HepG2 (cell line): Measurements from ENCODE around the gene TSPAN31. TPM values are rescaled to one million over a fixed set of nuclear protein-coding genes. Genes with fewer than 3 reads are reported as not detected.

Experiments used
- BCLAF1 ChIP-seq: fragments of 450-650 bp; IDR thresholded peaks from 2 replicates; pipeline ENCODE4 v1.6.1; 2017; ENCODE audit warnings: mild to moderate bottlenecking
- DNMT1 ChIP-seq: sonication (generic); formaldehyde crosslinking; IDR thresholded peaks from 2 replicates; pipeline ENCODE4 v1.5.1; 2020; ENCODE audit warnings: mild to moderate bottlenecking, missing genetic modification reagents
- FOXK1 ChIP-seq: sonication (generic); formaldehyde crosslinking; IDR thresholded peaks from 2 replicates; pipeline ENCODE4 v1.4.0; 2020; ENCODE audit warnings: low read depth, missing genetic modification reagents, borderline replicate concordance
- GTF2F1 ChIP-seq: fragments of 150-350 bp; IDR thresholded peaks from 2 replicates; pipeline ENCODE4 v1.6.1; 2014; ENCODE audit warnings: low read length
- HDAC6 ChIP-seq: fragments of 200-600 bp; sonication (generic); IDR thresholded peaks from 2 replicates; pipeline ENCODE4 v1.7.0; 2017; ENCODE audit warnings: mild to moderate bottlenecking, antibody characterized with exemption, low read length, low read depth
- KDM5A ChIP-seq: fragments of 200-600 bp; sonication (generic); IDR thresholded peaks from 2 replicates; pipeline ENCODE4 v1.7.0; 2018; ENCODE audit warnings: antibody characterized with exemption, mild to moderate bottlenecking, low read length, borderline replicate concordance
- KLF11 ChIP-seq: IDR thresholded peaks from 2 replicates; pipeline ENCODE4 v1.6.1; 2016; ENCODE audit warnings: missing compliant biosample characterization
- MLLT10 ChIP-seq: sonication (generic); formaldehyde crosslinking; IDR thresholded peaks from 2 replicates; pipeline ENCODE4 v1.4.0; 2020; ENCODE audit warnings: missing genetic modification reagents
- NR0B2 ChIP-seq: sonication (generic); formaldehyde crosslinking; IDR thresholded peaks from 2 replicates; pipeline ENCODE4 v1.4.0; 2020; ENCODE audit warnings: mild to moderate bottlenecking, missing genetic modification reagents
- ONECUT2 ChIP-seq: sonication (generic); formaldehyde crosslinking; IDR thresholded peaks from 2 replicates; pipeline ENCODE4 v1.4.0; 2020; ENCODE audit warnings: missing genetic modification reagents
- PHF20 ChIP-seq: sonication (generic); formaldehyde crosslinking; IDR thresholded peaks from 2 replicates; pipeline ENCODE4 v1.5.0; 2020; ENCODE audit warnings: mild to moderate bottlenecking, missing genetic modification reagents
- RAD21 ChIP-seq: fragments of 450-650 bp; formaldehyde crosslinking; IDR thresholded peaks from 2 replicates; pipeline ENCODE4 v1.5.0; 2020; ENCODE audit warnings: mild to moderate bottlenecking
- RFX5 ChIP-seq: IDR thresholded peaks from 2 replicates; pipeline ENCODE4 v1.6.1; 2011; ENCODE audit warnings: low read depth, low read length, improper control_type of control experiment
- THRA ChIP-seq: sonication (generic); formaldehyde crosslinking; IDR thresholded peaks from 2 replicates; pipeline ENCODE4 v1.4.0; 2020; ENCODE audit warnings: missing genetic modification reagents, borderline replicate concordance
- TIGD3 ChIP-seq: sonication (generic); formaldehyde crosslinking; IDR thresholded peaks from 2 replicates; pipeline ENCODE4 v1.5.1; 2020; ENCODE audit warnings: mild to moderate bottlenecking, missing genetic modification reagents, borderline replicate concordance
- TRIM22 ChIP-seq: fragments of 450-650 bp; IDR thresholded peaks from 2 replicates; pipeline ENCODE4 v1.6.1; 2017
- TSC22D2 ChIP-seq: sonication (generic); formaldehyde crosslinking; IDR thresholded peaks from 2 replicates; pipeline ENCODE4 v1.5.1; 2020; ENCODE audit warnings: missing genetic modification reagents, mild to moderate bottlenecking, borderline replicate concordance
- XRCC5 ChIP-seq: fragments of 200-400 bp; formaldehyde crosslinking; optimal IDR thresholded peaks from 2 replicates; pipeline ENCODE3; 2017; ENCODE audit warnings: mild to moderate bottlenecking, low read length
- ZFX ChIP-seq: sonication (generic); formaldehyde crosslinking; IDR thresholded peaks from 2 replicates; pipeline ENCODE4 v1.4.0; 2020; ENCODE audit warnings: mild to moderate bottlenecking, low read depth, missing genetic modification reagents, moderate library complexity
- ZIK1 ChIP-seq: sonication (generic); formaldehyde crosslinking; IDR thresholded peaks from 2 replicates; pipeline ENCODE4 v1.5.0; 2020; ENCODE audit warnings: mild to moderate bottlenecking, low read depth, missing genetic modification reagents, borderline replicate concordance
- ZNF136 ChIP-seq: sonication (generic); formaldehyde crosslinking; IDR thresholded peaks from 2 replicates; pipeline ENCODE4 v1.8.1; 2022; ENCODE audit warnings: low read depth, mild to moderate bottlenecking, moderate library complexity, missing genetic modification reagents
- ZNF296 ChIP-seq: sonication (generic); formaldehyde crosslinking; conservative IDR thresholded peaks from 2 replicates; pipeline ENCODE4 v1.5.0; 2020; ENCODE audit warnings: mild to moderate bottlenecking, missing genetic modification reagents
- ZNF772 ChIP-seq: sonication (generic); formaldehyde crosslinking; IDR thresholded peaks from 2 replicates; pipeline ENCODE4 v1.5.0; 2020; ENCODE audit warnings: mild to moderate bottlenecking, missing genetic modification reagents
- ZNF788 ChIP-seq: sonication (generic); formaldehyde crosslinking; IDR thresholded peaks from 2 replicates; pipeline ENCODE4 v1.5.0; 2020; ENCODE audit warnings: mild to moderate bottlenecking, missing genetic modification reagents, borderline replicate concordance
- polyA plus RNA-seq, 8 experiments: library from polyadenylated mRNA; depleted of rRNA in 3 of 8; stranded (reverse) in 7 of 8; unstranded in 1 of 8; fragments of >200 nt; fragmentation: Illumina TruSeq in 4 of 8; extraction: Trizol in 4 of 8; gene quantifications; 2 replicates each; pipeline versions ENCODE4 v1.2.1 to v1.2.3, GENCODE V29; 2011 to 2016; ENCODE audit warnings: low read depth in 4 of 8, missing spikeins in 1 of 8, mixed read lengths in 1 of 8; ENCODE audit not compliant: insufficient read depth in 1 of 8
- total RNA-seq, 5 experiments: library from RNA; depleted of rRNA; stranded (reverse); fragments of >200 nt; fragmentation: Illumina TruSeq; extraction: Trizol; gene quantifications; 2 replicates each; pipeline ENCODE4 v1.2.3, GENCODE V29; 2016; ENCODE audit warnings: low read depth in 1 of 5

The TSPAN31 gene
- total and polyA plus RNA-seq, 2 of the 13 experiments (the other 11 are each of a cell fraction or from before 2014, with no cell fraction given), result 10.4 to 24.6 TPM

GRCh38 chr12:57765003-57765697 is 20.3 kb downstream of the TSPAN31 start (continued):
- no peak for TF ChIP-seq TIGD3 (CRISPR knock-in tag)
- no peak for TF ChIP-seq GTF2F1
- no peak for TF ChIP-seq TRIM22
- TF ChIP-seq NR0B2 (CRISPR knock-in tag), result no peak
- no peak for TF ChIP-seq HDAC6
- TF ChIP-seq ZNF788 (CRISPR knock-in tag), result no peak
- TF ChIP-seq ZNF296 (CRISPR knock-in tag), result no peak
- 0 out of 2 replicates have a peak, but pooled peaks have one; percentile 41 for TF ChIP-seq ZFX
- peak; percentile 7; the same call in 1 of the 2 replicates for TF ChIP-seq DNMT1 (CRISPR knock-in tag)
- TF ChIP-seq TSC22D2, result no peak
- TF ChIP-seq FOXK1 (CRISPR knock-in tag), result no peak
- no peak for TF ChIP-seq PHF20 (CRISPR knock-in tag)
- no peak for TF ChIP-seq KDM5A
- no peak for TF ChIP-seq BCLAF1
- peak; percentile 24; the same call in 1 of the 2 replicates for TF ChIP-seq RAD21 (CRISPR knock-in tag)
- TF ChIP-seq ZNF772 (CRISPR knock-in tag), result no peak
- TF ChIP-seq ONECUT2 (CRISPR knock-in tag), result no peak
- TF ChIP-seq KLF11, result no peak
- no peak for TF ChIP-seq RFX5
- no peak for TF ChIP-seq ZNF136 (CRISPR knock-in tag)
- TF ChIP-seq THRA (CRISPR knock-in tag), result 0 out of 2 replicates have a peak, but pooled peaks have one; percentile 18
- TF ChIP-seq XRCC5, result no peak
- no peak for TF ChIP-seq MLLT10 (CRISPR knock-in tag)
- TF ChIP-seq ZIK1 (CRISPR knock-in tag), result no peak
